Brain microvascular endothelial cell (primary cell): ENCODE results near the gene SPDEF.

ENCODE experiments used
- DNase-seq: peaks from one replicate; pipeline ENCODE4 v3.0.0-alpha.2; 2020
- H3K27ac ChIP-seq: fragments of 250-450 bp; sonication (Bioruptor Pico); 2 replicates; pipeline ENCODE4 v1.5.1; 2020; ENCODE audit warnings: mild to moderate bottlenecking, moderate library complexity
- H3K27me3 ChIP-seq: fragments of 250-450 bp; sonication (Bioruptor Pico); replicated peaks from 2 replicates; pipeline ENCODE4 v1.5.1; 2020; ENCODE audit warnings: mild to moderate bottlenecking
- H3K36me3 ChIP-seq: fragments of 250-450 bp; sonication (Bioruptor Pico); replicated peaks from 2 replicates; pipeline ENCODE4 v1.5.1; 2020; ENCODE audit warnings: mild to moderate bottlenecking
- H3K4me3 ChIP-seq: 2 replicates; pipeline ENCODE4 v1.5.1; 2011; ENCODE audit warnings: low read depth, mild to moderate bottlenecking, control low read depth, low read length, moderate library complexity
- CTCF ChIP-seq: IDR thresholded peaks from 2 replicates; pipeline ENCODE4 v1.5.1; 2011; ENCODE audit warnings: low read depth, mild to moderate bottlenecking, moderate library complexity, low read length, control low read depth, inconsistent platforms; ENCODE audit errors: missing control alignments
- in situ Hi-C: cut with HindIII; loops from 2 replicates; pipeline ENCODE4 v1.10.0; 2017; ENCODE audit warnings: low sequenced_read_pairs, low pct_ligation_motif_present

Gene SPDEF

GRCh38 chr6:34570066-34570833, 14.1 kb upstream of the SPDEF start:
- Histone ChIP-seq H3K27me3 (no peaks in the 10 kb centered on the region), H3K36me3 (no peaks in the 10 kb centered on the region), H3K27ac (no peak overlapping the region), H3K4me3 (no peak overlapping the region)
- DNase-seq, result no peak
- TF ChIP-seq CTCF, result no peak
- in situ Hi-C loops, result no loop called here

DNA sequence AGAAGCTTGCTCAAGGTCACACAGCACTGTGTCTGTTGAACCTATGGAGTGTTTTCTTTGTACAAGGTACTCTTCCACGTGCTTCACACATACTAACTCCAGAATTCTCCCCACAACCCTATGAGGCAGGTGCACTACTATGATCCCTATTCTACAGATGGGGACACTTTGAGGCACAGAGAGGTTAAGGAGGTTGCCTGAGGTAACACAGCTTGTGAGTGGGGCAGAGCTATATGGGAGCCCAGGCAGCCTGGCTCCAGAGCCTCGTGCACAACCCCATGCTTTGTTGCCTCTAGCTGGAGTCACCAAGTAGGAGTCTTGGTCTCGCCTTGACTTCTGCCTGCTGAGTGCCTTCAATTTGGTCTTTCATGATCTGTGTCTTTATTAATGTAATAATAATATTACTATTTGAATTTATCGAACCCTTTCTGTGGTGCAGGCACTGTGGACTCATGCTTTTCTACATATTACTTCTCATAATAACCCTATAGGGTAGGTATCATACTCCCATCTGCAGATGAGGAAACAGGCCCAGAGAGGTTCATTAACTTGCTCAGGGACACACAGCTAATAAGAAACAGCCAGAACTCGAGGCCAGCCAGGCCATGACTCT, 13.3 kb upstream of the SPDEF start:
- Histone ChIP-seq H3K27me3 (no peaks in the 10 kb centered on the region), H3K27ac (no peak overlapping the region), H3K36me3 (no peaks in the 10 kb centered on the region), H3K4me3 (no peak overlapping the region)
- in situ Hi-C loops, result no loop called here
- no peak for DNase-seq
- no peak for TF ChIP-seq CTCF

DNA sequence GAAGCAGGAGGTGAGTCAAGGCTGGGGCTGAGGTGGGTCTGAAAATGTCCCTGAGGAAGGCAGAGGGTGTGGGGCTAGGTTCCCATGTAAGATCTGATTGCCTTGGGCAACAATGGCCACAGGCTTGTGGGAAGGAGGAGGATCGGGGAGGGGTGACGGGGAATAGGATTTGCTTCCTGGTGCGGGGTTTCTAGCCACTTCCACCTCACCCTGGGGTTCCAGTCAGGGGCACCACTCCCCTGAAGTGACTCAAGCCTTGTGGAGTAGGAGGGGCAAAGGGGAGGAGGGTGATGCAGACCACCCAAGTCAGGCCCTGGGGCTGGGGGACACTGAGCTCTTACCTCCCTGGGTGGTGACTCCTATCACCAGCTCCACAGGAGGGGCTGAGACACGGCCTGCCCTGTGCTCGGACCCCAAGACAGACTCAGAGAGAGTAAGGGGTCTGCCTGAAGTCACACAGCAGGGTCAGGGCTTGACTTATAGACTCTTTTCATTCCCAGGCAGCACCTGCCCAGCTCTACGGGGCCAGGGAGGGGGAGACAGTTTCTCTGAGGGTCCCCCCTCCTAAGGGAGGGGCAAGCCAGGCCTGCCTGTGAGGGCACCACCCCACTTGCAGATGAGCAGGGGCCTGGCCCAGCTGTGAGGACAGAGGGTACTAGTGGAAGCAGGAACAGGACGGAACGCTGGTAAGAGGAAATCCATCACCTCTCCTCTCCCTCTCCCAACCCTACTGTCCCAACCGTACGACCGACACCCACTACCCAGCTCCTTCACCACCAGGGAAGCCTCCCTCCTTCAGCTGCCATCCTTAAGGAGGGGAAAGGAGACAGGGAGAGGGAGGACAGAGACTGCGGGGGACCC, 12.4 kb upstream of the SPDEF start:
- H3K27me3 ChIP-seq, result no peaks in the 10 kb centered on the region
- DNase-seq, result no peak
- no peak overlapping the region for H3K27ac ChIP-seq
- no peaks in the 10 kb centered on the region for H3K36me3 ChIP-seq
- TF ChIP-seq CTCF, result no peak
- in situ Hi-C loops, result no loop called here
- no peak overlapping the region for H3K4me3 ChIP-seq

DNA sequence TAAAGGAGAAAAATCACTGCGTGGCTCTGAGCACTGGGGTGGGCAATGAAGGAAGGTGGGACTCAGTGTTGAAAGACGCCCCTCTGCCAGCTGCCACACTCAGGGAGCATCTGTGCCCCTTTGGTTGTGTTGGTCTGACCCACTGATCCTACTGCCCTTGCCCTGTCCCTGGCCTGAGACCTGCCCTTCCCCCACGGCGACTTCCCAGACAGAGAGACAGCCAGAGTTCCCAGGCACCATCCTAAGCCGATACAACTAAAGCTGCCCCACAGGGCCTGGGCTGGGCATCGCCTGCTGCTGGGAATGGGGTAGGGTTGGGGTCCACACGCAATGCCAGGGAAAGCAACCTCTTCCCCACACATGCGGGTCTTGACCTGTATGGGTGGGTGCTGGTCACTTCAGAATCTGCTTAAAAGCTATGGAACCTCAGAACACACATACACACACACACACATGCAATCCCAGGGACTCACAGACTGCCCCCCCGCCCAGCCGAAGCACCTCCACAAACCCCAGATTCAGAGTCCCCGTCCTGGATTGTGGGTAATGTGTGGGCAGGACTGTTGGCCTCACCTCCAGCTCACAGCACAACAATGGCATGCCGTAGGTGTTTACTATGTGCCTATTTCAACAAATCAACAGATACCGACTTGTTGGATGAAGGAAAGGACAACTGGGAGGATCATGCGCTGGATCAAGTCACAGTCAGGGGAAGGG, 10.9 kb upstream of the SPDEF start:
- no peak for TF ChIP-seq CTCF
- Histone ChIP-seq H3K27me3 (no peaks in the 10 kb centered on the region), H3K4me3 (no peak overlapping the region), H3K27ac (no peak overlapping the region), H3K36me3 (no peaks in the 10 kb centered on the region)
- DNase-seq, result no peak
- in situ Hi-C loops, result no loop called here

- Histone ChIP-seq H3K27me3 (no peaks in the 10 kb centered on the region), H3K36me3 (no peaks in the 10 kb centered on the region), H3K4me3 (no peak overlapping the region), H3K27ac (no peak overlapping the region)
- in situ Hi-C loops, result no loop called here
- no peak for TF ChIP-seq CTCF
- DNase-seq, result no peak
These were observed 9.6 kb upstream of the SPDEF start for GRCh38 chr6:34565722-34566137.
